Esophagus muscularis mucosa (tissue), 4 donors: ENCODE results near the gene SLC2A1.

ENCODE experiments used
- EP300 ChIP-seq: sonication (generic); formaldehyde crosslinking; IDR thresholded peaks from one replicate; pipeline ENCODE4 v1.6.1; 2017; ENCODE audit warnings: antibody characterized with exemption
- POLR2A ChIP-seq: fragments of 450-650 bp; IDR thresholded peaks from one replicate; pipeline ENCODE4 v1.6.1; 2017; ENCODE audit warnings: antibody characterized with exemption, moderate library complexity, mild to moderate bottlenecking, low read depth
- POLR2AphosphoS5 ChIP-seq, 2 donors: sonication (generic); formaldehyde crosslinking; IDR thresholded peaks; one replicate each; pipeline ENCODE4 v1.6.1; 2017; ENCODE audit warnings: antibody characterized with exemption in 2 of 2
- TF ChIP-seq, protein P1 (sequence below), 3 experiments: fragments of 200-600 bp in 2 of 3; fragments of 450-650 bp in 1 of 3; sonication (generic) in 2 of 3; IDR thresholded peaks; one replicate each; pipeline ENCODE4 v1.5.1; 2017 to 2019; ENCODE audit warnings: antibody characterized with exemption in 3 of 3, mild to moderate bottlenecking in 2 of 3, moderate library complexity in 1 of 3

DNA sequence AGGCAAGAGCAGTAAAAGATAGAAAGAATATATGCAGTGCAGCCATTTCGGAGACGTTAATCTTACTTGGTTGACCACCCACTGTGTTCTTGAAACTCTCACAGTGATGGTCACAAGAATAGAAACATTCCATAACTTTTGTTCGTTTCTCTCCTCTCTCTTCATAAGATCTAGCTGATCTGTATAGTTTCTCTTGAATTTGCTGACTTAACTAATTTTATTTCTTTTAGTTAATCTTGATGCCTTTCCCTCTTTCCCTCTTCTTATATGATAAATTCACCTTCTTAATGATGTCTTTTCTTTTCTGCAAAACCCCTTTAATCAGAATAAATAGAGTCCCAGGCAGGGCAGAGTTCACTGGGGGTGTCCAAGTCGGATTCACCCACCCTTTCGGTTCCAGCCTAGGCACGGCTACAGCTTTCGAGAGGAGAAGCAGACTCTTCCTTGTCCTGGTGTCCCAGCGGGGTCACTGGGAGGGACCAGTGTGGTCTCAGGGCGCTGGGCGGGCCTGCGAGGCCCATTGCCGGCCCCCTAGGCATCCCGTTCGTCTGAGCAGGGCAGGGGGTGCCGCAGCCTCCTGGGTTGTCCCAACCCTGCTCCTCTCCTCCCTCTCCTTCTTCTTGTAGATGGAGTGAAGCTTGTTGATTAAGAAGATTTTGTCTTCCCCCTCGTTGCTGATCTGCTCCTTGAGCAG lies 72.5 kb downstream of the SLC2A1 start:
- TF ChIP-seq, protein P1, sequence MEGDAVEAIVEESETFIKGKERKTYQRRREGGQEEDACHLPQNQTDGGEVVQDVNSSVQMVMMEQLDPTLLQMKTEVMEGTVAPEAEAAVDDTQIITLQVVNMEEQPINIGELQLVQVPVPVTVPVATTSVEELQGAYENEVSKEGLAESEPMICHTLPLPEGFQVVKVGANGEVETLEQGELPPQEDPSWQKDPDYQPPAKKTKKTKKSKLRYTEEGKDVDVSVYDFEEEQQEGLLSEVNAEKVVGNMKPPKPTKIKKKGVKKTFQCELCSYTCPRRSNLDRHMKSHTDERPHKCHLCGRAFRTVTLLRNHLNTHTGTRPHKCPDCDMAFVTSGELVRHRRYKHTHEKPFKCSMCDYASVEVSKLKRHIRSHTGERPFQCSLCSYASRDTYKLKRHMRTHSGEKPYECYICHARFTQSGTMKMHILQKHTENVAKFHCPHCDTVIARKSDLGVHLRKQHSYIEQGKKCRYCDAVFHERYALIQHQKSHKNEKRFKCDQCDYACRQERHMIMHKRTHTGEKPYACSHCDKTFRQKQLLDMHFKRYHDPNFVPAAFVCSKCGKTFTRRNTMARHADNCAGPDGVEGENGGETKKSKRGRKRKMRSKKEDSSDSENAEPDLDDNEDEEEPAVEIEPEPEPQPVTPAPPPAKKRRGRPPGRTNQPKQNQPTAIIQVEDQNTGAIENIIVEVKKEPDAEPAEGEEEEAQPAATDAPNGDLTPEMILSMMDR (IDR thresholded peaks at IDR 0.05): no peak
- TF ChIP-seq EP300 (no peak), POLR2A (no peak), POLR2AphosphoS5 (IDR thresholded peaks at IDR 0.05) (no peak)
